ENCODE results near the gene P2RY14. TPM values are rescaled to one million over a fixed set of nuclear protein-coding genes. Genes with fewer than 3 reads are reported as not detected.
A peak's percentile ranks its signal among the peaks of the same experiment; 100 is the strongest.

The P2RY14 gene
- total and polyA plus RNA-seq, 2 of the 13 experiments (the other 11 are each of a cell fraction or from before 2014, with no cell fraction given), result not detected

DNA sequence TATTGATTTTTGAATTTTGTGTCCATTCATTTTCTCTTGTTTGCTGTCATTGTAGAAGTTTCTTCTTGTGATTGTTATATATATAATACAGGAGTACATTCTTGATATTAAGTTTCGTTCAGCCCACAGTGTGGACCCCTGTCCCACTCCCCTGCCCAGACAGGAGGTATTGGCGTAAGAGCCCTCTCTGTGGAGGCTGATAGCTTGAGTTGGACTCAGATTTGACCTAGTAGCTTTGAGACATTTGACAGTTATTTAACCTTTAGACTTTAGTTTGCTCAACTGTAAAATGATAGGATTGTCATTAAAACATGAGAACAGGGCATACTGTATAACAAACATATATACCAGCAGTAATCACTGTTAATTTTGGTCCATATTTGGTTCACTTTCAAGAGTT, 102.4 kb downstream of the P2RY14 start:
- in situ Hi-C loops (cut with HindIII; ENCODE audit: extremely low pct_ligation_motif_present, low pct_unique_long_range_greater_than_20kb) (no loop called here), intact Hi-C loops (cut with micrococcal nuclease; ENCODE audit: unreplicated experiment) (no loop called here)
- CTCF ChIA-PET (ENCODE audit: low intra/inter-chr PET ratio, low total read pairs), result no interaction called here
- TF ChIP-seq FOXJ3 (CRISPR knock-in tag; IDR thresholded peaks at IDR 0.05; ENCODE audit: borderline replicate concordance) (peak; percentile 43; the same call in 1 of the 2 replicates), TOPORS (CRISPR knock-in tag; IDR thresholded peaks at IDR 0.05) (no peak), TRIM24 (CRISPR knock-in tag; IDR thresholded peaks at IDR 0.05) (no peak), HMGXB3 (CRISPR knock-in tag; IDR thresholded peaks at IDR 0.05; ENCODE audit: borderline replicate concordance) (no peak), NPAS2 (CRISPR knock-in tag; IDR thresholded peaks at IDR 0.05; ENCODE audit: borderline replicate concordance) (no peak), HNRNPH1 (optimal IDR thresholded peaks at IDR 0.05; ENCODE audit: low read depth, low read length) (no peak), CEBPG (CRISPR knock-in tag; IDR thresholded peaks at IDR 0.05) (0 out of 2 replicates have a peak, but pooled peaks have one; percentile 5), GRHL1 (CRISPR knock-in tag; conservative IDR thresholded peaks at IDR 0.05) (no peak), HNF4A (CRISPR knock-in tag; IDR thresholded peaks at IDR 0.05) (peak; percentile 59), HNF4G (IDR thresholded peaks at IDR 0.05; ENCODE audit: borderline replicate concordance, low read depth, low read length) (peak; percentile 33; the same call in 1 of the 2 replicates), HNF4G (CRISPR knock-in tag; IDR thresholded peaks at IDR 0.05; ENCODE audit: borderline replicate concordance, low read depth) (no peak), ZNF782 (CRISPR knock-in tag; IDR thresholded peaks at IDR 0.05; ENCODE audit: borderline replicate concordance) (no peak)
- TF ChIP-seq, protein P1, sequence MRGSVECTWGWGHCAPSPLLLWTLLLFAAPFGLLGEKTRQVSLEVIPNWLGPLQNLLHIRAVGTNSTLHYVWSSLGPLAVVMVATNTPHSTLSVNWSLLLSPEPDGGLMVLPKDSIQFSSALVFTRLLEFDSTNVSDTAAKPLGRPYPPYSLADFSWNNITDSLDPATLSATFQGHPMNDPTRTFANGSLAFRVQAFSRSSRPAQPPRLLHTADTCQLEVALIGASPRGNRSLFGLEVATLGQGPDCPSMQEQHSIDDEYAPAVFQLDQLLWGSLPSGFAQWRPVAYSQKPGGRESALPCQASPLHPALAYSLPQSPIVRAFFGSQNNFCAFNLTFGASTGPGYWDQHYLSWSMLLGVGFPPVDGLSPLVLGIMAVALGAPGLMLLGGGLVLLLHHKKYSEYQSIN (CRISPR knock-in tag; IDR thresholded peaks at IDR 0.05; ENCODE audit: borderline replicate concordance), result no peak
- TF ChIP-seq, protein P2, sequence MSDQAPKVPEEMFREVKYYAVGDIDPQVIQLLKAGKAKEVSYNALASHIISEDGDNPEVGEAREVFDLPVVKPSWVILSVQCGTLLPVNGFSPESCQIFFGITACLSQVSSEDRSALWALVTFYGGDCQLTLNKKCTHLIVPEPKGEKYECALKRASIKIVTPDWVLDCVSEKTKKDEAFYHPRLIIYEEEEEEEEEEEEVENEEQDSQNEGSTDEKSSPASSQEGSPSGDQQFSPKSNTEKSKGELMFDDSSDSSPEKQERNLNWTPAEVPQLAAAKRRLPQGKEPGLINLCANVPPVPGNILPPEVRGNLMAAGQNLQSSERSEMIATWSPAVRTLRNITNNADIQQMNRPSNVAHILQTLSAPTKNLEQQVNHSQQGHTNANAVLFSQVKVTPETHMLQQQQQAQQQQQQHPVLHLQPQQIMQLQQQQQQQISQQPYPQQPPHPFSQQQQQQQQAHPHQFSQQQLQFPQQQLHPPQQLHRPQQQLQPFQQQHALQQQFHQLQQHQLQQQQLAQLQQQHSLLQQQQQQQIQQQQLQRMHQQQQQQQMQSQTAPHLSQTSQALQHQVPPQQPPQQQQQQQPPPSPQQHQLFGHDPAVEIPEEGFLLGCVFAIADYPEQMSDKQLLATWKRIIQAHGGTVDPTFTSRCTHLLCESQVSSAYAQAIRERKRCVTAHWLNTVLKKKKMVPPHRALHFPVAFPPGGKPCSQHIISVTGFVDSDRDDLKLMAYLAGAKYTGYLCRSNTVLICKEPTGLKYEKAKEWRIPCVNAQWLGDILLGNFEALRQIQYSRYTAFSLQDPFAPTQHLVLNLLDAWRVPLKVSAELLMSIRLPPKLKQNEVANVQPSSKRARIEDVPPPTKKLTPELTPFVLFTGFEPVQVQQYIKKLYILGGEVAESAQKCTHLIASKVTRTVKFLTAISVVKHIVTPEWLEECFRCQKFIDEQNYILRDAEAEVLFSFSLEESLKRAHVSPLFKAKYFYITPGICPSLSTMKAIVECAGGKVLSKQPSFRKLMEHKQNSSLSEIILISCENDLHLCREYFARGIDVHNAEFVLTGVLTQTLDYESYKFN (CRISPR knock-in tag; conservative IDR thresholded peaks at IDR 0.05), result peak; percentile 39; the same call in 1 of the 2 replicates

More for the DNA sequence above, 102.4 kb downstream of the P2RY14 start:
- Histone ChIP-seq H3K9ac (ENCODE audit: insufficient read depth, low read depth, low read length) (no peak overlapping the region), H3K4me3 (replicated peaks in 1 of 3; ENCODE audit: insufficient read depth in 1 of 3, low read depth in 2 of 3, low read length in 3 of 3) (no peak overlapping the region), H2AFZ (ENCODE audit: low read length) (no peak overlapping the region), H4K20me1 (ENCODE audit: insufficient read depth, low read length) (no peaks in the 10 kb centered on the region), H3K27me3 (ENCODE audit: control insufficient read depth in 1 of 2, insufficient read depth in 2 of 2, low read length in 2 of 2) (no peaks in the 10 kb centered on the region), H3K36me3 (replicated peaks in 1 of 2; ENCODE audit: control insufficient read depth in 1 of 2, insufficient read depth in 2 of 2, low read length in 2 of 2) (no peaks in the 10 kb centered on the region), H3K79me2 (ENCODE audit: insufficient read depth, low read length) (no peaks in the 10 kb centered on the region), H3K27ac (ENCODE audit: extremely low read length, insufficient read depth, low read length) (peak overlapping the region; percentile 47), H3K4me2 (ENCODE audit: low read depth, low read length) (0 out of 2 replicates have a peak overlapping the region, but pooled peaks have one; percentile 8), H3K9me3 (ENCODE audit: low read length) (no peaks in the 10 kb centered on the region), H3K4me1 (ENCODE audit: insufficient read depth, low read length) (peaks cover 71% of the 10 kb centered on the region)
- FAIRE-seq, result no peak
- BruUV-seq (replicated peaks), result no TSS peak
- WGBS (ENCODE audit: low lambda C conversion rate), result 51% methylated on average over 2 of the region's 2 CpGs
- POLR2A ChIA-PET, result interaction anchor here (1.4 to 1.8 kb wide), 2 partner anchors 22 to 24 kb away, joined by 5 to 9 read pairs; no protein-coding TSS in a partner anchor
- peak; percentile 39 for DNase-seq (ENCODE audit: low spot score)
- peak; percentile 10; the same call in 2 of the 3 replicates for ATAC-seq

All from HepG2 (cell line).